Measurements from ENCODE around the gene COG4.

COG4 gene

DNA sequence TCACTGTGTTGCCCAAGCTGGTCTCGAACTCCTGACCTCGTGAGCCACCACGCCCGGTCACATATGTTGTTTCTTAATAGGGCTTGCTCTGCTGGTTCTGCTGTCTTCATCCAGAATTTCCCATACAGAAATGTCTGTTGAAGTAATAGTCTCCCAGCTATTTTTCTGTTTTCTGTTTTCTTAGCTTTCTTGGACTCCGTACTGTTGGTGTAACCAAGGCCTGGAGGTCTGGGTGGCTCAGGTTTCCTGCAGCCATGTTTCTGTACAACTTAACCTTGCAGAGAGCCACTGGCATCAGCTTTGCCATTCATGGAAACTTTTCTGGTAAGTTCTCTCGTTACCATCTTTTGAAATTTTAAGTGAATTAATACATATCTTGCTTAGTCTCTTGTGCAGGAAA lies 3.0 kb upstream of the COG4 start:
- DNase-seq, result no peak

DNA sequence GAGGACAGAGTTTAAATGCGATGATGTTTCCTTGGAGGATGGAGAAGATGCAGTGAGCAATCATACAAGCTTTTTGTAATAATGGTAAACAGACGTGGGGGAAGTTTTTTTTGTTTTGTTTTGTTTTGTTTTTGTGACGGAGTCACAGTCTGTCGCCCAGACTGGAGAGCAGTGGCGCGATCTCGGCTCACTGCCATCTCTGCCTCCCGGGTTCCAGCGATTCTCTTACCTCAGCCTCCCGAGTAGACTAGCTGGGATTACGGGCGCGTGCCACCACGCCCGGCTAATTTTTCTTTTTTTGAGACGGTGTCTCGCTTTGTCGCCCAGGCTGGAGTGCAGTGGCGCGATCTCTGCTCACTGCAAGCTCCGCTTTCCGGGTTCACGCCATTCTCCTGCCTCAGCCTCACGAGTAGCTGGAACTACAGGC lies 1.1 kb upstream of the COG4 start:
- DNase-seq, result peak; percentile 64

- DNase-seq, result peak; percentile 92
These were observed 517 bp upstream of the COG4 start, which contains the start of gene SF3B3 for GRCh38 chr16:70523743-70524398. Gene SF3B3, plus strand, starts transcription at chr16:70523816. Its CDS starts 2,841 bp downstream, at chr16:70526657.

- DNase-seq, result no peak
These were observed 908 bp downstream of the COG4 start for GRCh38 chr16:70522216-70523075.

DNA sequence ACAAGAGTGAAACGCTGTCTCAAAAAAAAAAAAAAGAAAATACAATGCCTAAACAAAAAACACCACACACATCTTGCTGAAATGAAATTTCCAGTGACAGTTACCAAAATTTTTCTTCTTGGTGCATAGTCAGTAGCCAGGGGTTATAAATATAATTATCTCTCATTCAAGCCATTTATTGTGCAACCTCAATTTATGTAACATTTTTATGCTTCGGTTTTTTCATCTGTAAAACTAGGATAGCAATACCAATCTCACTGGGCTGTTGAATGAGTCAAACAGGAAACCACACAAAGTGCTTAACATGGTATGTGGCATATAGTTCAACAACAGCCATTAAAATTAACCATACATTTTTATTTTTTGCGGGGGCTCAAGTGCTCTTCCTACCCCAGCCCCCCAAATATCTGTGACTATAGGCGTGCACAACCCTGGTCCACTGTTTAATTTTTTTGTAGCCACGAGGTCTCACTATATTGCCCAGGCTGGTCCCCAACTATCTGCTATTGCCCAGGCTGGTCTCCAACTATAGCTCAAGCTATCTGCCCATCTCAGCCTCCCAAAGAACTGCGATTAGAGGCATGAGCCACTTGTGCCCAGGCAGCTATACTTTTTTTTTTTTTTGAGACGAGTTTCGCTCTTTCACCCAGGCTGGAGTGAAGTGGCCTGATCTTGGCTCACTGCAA lies 2.6 kb downstream of the COG4 start:
- DNase-seq, result no peak

DNA sequence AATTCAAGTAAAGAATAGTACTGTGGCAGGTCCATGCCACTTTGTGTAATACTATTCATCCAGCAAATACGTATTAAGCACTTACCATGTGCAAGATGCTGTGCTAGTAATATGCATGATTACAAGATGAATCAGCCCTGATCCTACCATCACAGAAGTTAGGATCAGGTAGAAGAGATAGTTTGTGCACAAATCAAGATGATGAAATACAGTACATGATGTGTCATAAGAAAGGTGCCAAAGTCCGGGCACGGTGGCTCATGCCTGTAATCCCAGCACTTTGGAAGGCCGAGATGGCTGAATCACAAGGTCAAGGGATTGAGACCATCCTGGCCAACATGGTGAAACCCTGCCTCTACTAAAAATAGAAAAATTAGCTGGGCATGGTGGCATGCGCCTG lies 10.9 kb downstream of the COG4 start:
- no peak for DNase-seq

GRCh38 chr16:70511833-70512232 lies 11.5 kb downstream of the COG4 start:
- no peak for DNase-seq

DNA sequence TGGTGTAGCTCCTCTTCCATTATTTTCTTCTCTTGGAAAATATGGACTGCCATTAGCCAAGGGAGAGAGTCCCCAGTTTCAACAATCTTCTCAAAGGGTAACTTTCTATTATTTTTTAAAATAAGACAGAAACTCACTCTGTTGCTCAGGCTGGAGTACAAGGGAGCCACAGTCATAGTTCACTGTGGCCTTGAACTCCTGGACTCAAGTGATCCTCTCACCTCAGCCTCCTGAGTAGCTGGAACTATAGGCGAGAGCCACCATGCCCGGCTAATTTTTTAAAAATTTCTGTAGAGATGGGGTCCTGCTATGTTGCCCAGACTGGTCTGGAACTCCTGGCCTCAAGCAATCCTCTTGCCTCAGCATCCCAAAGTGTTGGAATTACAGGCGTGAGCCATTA lies 13.1 kb downstream of the COG4 start:
- no peak for DNase-seq

DNA sequence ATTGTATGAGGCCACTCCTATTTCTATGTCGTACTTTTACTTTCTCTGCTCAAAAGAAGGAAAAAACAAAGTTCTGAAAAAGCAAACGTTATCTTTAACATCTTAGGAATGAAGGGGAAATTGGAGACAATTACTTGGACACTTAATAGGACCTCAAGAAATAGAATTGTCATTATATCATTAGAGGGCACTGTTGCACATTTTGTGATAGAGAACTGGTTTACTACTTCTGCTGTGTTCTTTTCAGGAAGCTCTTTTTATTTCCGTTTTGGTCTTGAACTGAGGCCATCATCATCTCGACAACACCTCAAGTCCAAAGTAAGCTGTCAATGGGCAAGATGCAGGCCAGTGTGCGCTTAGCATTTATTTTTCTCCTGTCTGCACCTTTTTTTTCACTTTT lies 14.6 kb downstream of the COG4 start:
- DNase-seq, result no peak

DNA sequence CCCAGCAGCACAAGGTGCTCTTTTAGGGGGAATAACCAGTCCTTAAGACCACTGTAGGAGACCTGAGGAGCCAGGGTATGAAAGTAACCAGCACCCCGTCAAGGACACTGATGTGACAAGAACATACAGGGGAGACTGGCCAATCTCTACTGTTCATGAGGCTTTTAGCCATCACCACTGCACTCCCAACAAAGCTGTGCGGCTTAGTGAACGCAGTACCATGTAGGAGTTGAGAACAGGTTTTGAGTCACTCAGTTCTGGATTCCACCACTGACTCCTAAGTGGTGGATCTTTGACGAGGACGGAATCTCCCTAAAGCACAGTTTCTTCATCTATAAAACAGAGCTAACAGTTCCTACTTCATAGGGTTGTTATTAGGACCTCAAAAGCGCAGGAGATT lies 26.8 kb downstream of the COG4 start:
- no peak for DNase-seq

- DNase-seq, result peak; percentile 95
These were observed 27.8 kb downstream of the COG4 start for GRCh38 chr16:70495425-70496182.

DNA sequence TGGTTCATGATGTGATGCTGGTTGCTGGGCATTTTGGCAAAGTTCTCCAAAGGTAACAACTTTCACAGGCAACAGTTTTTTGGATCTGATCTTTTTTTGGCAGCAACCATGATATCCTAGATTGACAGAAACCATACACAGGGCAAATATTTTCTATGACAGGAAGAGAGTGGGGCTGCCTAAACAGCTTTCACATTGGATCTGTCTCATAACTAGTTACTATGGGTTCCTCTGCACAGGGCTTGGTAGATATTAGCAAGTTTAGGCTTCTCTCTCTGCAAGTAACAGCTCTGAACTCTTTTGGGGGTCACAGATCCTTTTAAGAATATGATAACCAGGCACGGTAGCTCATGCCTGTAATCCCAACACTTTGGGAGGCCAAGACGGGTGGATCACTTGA lies 28.6 kb downstream of the COG4 start:
- DNase-seq, result no peak

GRCh38 chr16:70494202-70494770 lies 29.1 kb downstream of the COG4 start:
- DNase-seq, result no peak

GRCh38 chr16:70493802-70494201 lies 29.6 kb downstream of the COG4 start:
- no peak for DNase-seq

GRCh38 chr16:70490261-70490660 lies 33.1 kb downstream of the COG4 start:
- DNase-seq, result peak; percentile 97

- no peak for DNase-seq
These were observed 38.5 kb downstream of the COG4 start for GRCh38 chr16:70484867-70485266.

DNA sequence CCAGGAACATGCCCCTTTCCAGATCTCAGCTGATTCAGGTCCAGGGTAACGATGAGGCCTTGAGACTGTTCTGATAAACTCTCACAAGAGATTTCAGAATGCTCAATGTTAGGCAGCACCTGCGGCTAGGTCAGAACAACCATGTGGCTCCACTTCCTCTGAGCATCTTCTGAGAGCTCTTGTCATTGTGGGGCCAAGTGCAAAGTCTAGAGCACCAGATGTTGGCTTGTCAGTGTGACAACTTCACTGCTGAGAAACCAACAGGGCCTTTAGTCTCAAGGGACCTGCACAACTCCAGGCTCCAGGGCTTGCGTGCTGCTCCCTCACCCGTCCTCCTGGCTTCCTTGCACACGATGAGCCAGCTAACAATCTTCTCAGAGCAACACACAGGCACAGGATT lies 39.9 kb downstream of the COG4 start:
- DNase-seq, result peak; percentile 92

DNA sequence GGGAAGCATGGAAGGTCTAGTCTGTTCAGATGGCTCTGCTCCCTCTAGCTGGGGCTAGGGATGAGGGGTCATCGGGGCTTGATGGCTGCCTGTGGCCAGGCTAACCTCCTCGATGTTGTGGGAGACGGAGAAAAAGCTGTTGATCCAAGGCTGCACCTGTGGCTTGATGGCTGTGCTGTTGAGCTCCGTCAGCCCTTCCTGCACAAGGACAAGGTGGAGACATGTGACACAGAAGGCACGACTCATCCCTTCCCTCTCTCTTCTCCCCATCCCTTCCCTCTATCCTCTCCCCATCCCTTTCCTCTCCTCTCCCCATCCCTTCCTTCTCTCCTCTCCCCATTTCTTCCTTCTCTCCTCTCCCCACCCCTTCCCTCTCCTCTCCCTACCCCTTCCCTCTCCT lies 40.7 kb downstream of the COG4 start:
- DNase-seq, result no peak

DNA sequence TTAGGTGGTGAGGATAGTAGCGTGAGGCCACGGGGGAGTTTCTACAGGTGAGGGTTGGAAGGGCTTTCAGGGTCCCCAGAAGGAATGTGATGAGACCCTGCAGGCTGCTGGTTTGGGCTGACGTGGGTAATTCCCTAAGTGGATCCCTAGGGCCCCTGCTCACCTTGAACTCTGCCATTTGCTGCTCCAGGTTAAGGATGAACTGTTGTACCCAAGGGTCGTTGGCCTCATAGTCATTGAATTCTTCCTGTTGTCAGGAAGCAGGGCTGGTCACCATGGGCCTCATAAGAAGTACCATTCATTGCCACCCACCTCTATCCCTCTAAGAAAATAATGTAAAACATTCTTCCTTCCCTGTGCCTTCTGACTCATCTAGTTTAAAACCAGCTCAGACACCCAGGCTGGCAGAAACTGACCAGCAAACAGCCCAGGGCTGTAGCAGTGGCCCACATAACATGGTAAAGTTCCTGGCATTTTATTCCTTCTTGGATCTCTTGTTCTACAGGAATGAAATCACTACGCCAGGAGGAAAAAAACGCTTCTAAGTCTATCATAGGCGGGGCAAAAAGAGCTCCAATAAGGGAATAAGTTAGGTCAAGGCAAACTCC lies 41.3 kb downstream of the COG4 start:
- no peak for DNase-seq

DNA sequence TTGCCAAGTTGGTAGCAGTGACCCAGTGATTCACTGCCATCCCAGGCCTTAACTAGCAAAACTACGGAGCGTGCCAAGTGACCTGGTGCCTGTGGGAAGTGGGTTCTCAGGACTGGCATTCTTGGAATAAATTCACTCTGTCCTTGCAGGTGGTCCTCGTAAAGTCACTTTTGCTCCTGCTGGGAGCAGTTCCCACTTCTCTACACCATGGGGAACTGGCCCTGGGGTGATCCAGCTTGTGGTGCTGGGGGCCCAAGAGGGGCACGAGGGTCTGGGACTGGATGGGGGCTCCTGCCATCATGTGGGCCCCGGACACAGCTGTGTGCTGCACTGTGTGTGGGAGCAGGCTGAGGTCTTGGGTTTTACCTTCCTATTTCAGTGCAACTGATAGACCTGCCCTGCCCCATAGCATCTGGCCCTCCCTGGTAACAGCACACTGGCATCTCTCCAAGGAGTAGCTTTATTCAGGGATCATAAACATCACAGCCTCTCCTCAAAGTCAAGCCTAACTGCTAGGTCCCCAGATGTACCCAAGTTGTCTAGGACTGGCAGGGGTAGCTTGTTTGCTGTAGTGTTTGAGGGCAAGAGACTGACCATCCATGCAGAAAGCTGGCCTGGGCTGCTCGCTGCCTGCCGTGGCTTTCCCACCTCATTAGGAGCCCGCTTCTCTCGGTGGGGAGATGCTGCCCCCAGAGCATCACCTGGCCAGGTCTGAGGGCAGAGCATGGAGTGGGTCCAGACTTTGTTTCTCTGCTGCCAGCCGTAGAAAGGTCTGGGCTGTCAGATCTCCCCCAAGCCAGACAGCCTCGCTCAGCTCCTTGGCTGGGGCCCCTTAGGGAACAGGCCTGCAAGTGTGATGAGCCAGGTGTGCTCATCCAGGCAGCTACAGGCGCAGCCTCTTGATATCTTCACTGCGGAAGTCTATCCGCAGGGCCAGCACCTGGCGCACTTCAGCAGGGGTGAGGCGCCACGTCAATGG lies 42.9 kb downstream of the COG4 start:
- peak; percentile 95 for DNase-seq

DNA sequence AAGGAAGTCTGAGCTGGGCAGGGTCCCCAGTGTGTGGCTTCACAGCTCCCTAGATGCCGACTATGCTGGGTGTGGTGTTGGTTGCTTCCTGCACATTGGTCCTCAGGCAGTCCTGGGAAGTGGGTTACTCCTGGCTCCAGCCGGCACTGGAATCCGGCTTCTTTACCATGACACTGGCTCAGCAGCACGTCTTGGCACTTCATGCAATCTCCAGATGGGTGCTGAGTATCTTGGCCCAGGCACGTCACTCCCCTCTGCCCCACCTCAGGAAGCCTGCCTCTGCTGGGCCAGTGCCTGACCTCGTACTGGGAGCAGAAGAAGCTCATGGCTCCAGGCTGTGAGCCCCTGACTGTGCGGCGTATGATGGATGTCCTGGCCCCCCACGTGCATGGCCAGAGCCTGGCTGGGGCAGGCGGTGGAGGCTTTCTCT lies 44.4 kb downstream of the COG4 start:
- DNase-seq, result peak; percentile 56

Measured in NCI-H2171 treated with DMSO at 0.1 percent for 48 hours (cell line).